ENCODE results near the gene C2.

C2 gene

DNA sequence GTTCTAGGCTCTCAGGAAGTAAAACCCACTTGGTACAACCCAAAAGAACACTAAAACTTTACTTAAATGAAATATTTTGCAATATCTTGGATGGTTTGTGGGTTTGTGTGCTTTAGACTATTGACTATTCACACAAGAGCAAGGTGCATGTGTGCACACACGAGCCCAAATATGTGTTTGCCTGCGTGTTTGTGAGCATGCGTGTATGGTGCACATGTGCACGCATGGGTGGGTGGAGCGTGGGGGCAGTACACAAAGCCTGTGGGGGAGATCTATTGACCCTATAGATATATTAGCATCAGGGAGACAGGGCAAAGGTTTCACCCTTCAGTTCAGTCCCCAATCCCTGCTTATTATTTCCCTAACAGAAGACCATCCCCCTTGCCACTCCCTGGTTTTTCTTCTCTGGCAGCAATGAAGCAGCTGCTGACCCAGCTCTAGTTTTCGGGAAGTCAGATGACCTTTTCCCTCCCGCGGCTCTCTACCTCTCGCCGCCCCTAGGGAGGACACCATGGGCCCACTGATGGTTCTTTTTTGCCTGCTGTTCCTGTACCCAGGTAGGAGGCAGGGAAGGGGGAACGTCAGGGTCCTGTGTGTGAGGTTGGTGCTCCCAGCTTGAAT lies at the start of gene C2:
Gene C2, plus strand, starts transcription at position 476 of the 621 bp plus-strand sequence. Its CDS starts 36 bp downstream, at position 512.
- TF ChIP-seq, protein P1, sequence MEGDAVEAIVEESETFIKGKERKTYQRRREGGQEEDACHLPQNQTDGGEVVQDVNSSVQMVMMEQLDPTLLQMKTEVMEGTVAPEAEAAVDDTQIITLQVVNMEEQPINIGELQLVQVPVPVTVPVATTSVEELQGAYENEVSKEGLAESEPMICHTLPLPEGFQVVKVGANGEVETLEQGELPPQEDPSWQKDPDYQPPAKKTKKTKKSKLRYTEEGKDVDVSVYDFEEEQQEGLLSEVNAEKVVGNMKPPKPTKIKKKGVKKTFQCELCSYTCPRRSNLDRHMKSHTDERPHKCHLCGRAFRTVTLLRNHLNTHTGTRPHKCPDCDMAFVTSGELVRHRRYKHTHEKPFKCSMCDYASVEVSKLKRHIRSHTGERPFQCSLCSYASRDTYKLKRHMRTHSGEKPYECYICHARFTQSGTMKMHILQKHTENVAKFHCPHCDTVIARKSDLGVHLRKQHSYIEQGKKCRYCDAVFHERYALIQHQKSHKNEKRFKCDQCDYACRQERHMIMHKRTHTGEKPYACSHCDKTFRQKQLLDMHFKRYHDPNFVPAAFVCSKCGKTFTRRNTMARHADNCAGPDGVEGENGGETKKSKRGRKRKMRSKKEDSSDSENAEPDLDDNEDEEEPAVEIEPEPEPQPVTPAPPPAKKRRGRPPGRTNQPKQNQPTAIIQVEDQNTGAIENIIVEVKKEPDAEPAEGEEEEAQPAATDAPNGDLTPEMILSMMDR (IDR thresholded peaks at IDR 0.05; ENCODE audit: unreplicated experiment in 3 of 3), result no peak

DNA sequence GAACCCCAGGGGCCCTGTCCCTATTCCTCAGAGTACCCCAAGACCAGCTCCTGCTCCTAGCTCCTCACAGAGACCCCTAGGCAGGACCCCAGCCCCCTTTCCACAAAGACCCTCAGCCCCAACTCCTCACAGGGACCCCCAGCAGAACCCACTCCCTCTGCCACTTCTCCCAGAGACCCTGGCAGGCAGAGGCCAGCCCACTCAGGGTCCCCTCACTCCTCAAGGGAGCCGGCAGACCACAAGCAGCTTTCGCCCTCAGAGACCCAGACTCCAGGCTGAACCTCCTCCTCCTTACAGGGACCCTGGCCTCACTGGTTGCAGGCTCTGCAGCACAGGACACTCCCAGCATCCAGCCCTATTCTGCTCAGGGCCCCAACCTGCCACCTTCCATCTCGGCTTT lies 49.3 kb upstream of the C2 start:
- TF ChIP-seq, protein P1 (IDR thresholded peaks at IDR 0.05; ENCODE audit: unreplicated experiment in 3 of 3), result no peak
- no peaks in the 10 kb centered on the region for H3K4me1 Mint-ChIP-seq

More for the DNA sequence above, at the start of gene C2:
- H3K4me1 Mint-ChIP-seq, result peaks cover 10% of the 10 kb centered on the region
- peak within 1 kb of the TSS in 1 of 3 experiments; percentile 4 for H3K4me3 Mint-ChIP-seq
- H3K27ac Mint-ChIP-seq, result peak within 1 kb of the TSS in 1 of 3 experiments; percentile 51
- H3K36me3 Mint-ChIP-seq (ENCODE audit: low read depth), result no peaks in the 10 kb centered on the region
- no peaks in the 10 kb centered on the region for H3K9me3 Mint-ChIP-seq
- H3K27me3 Mint-ChIP-seq (ENCODE audit: low read depth), result peaks cover 6% of the 10 kb centered on the region

DNA sequence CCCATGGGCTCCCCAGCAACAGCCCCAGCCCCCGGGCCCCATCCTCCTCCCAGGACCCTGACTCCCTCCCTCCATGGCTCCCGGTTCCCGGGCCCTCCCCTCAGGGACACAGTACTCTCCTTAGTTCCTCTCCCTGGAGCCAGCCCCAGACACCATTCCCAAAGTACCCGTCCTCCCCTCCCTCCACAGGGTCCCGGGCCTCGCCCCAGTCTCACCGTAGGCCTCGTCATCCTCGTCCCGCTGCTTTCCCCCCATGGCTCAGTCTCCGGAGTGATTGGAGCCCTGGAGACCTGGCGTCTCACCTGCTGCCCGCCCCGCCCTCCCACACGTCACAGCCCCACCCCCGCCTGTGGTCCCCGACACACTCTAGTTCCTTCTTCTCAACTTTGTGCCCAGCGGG lies 48.8 kb upstream of the C2 start, which contains the start of gene SLC44A4:
Gene SLC44A4, minus strand, starts transcription at position 272 of the 400 bp plus-strand sequence. Its CDS starts 17 bp downstream, at position 255.
- Mint-ChIP-seq H3K4me3 (peak within 1 kb of the TSS; percentile 24 to 74 (median 60)), H3K4me1 (no peaks in the 10 kb centered on the region), H3K9me3 (no peaks in the 10 kb centered on the region), H3K36me3 (ENCODE audit: low read depth) (peaks cover 33% of the 10 kb centered on the region), H3K27ac (peak within 1 kb of the TSS; percentile 58 to 93 (median 88)), H3K27me3 (ENCODE audit: low read depth) (no peaks in the 10 kb centered on the region)
- TF ChIP-seq, protein P1 (IDR thresholded peaks at IDR 0.05; ENCODE audit: unreplicated experiment in 3 of 3), result no peak

More for the DNA sequence above, 49.3 kb upstream of the C2 start:
- peaks cover 33% of the 10 kb centered on the region for H3K36me3 Mint-ChIP-seq (ENCODE audit: low read depth)
- no peaks in the 10 kb centered on the region for H3K9me3 Mint-ChIP-seq
- peak overlapping the region; percentile 24 to 74 (median 60) for H3K4me3 Mint-ChIP-seq
- H3K27ac Mint-ChIP-seq, result peak overlapping the region; percentile 58 to 93 (median 88)
- no peaks in the 10 kb centered on the region for H3K27me3 Mint-ChIP-seq (ENCODE audit: low read depth)

DNA sequence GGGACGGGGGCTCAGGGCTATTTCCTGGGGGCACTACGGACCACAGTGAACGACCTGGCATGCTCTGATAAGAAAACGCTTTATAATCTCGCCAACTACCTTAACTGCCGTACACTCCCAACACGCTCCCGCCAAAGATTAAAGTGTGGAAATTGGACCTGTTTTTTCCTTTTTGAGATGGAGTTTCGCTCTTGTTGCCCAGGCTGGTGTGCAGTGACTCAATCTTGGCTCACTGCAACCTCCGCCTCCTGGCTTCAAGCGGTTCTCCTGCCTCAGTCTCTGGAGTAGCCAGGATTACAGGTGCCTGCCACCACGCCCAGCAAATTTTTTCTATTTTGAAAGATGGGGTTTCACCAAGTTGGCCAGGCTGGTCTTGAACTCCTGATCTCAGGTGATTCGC lies 48.4 kb upstream of the C2 start:
- Mint-ChIP-seq H3K36me3 (ENCODE audit: low read depth) (peaks cover 33% of the 10 kb centered on the region), H3K4me3 (peak overlapping the region in 2 of 3 experiments; percentile 52 to 74), H3K4me1 (no peaks in the 10 kb centered on the region), H3K9me3 (no peaks in the 10 kb centered on the region), H3K27me3 (ENCODE audit: low read depth) (no peaks in the 10 kb centered on the region), H3K27ac (peak overlapping the region in 2 of 3 experiments; percentile 36 to 93)
- TF ChIP-seq, protein P1 (IDR thresholded peaks at IDR 0.05; ENCODE audit: unreplicated experiment in 3 of 3), result no peak

DNA sequence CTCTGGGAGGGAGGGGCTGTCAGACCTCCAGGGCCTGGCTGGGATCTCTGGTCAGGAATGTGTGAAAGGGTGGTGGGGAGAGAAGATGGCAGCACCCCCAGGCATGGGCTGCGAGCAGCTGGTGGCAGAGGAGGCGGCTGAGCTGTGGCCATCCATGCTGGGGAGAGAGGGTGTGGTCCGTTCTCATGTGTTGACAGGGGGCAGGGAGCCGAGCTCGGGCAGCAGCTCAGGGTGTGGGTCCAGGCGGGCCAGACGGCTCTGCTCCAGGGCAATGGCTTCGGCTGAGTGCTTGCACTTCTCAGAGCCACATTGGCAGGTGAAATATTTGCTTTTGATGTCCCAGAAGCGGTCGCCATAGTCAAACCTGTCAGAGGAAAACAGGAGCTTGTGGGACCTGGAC lies 47.6 kb upstream of the C2 start:
- Mint-ChIP-seq H3K4me3 (no peak overlapping the region), H3K27ac (no peak overlapping the region), H3K9me3 (no peaks in the 10 kb centered on the region), H3K4me1 (no peaks in the 10 kb centered on the region), H3K36me3 (ENCODE audit: low read depth) (peaks cover 34% of the 10 kb centered on the region), H3K27me3 (ENCODE audit: low read depth) (no peaks in the 10 kb centered on the region)
- TF ChIP-seq, protein P1 (IDR thresholded peaks at IDR 0.05; ENCODE audit: unreplicated experiment in 3 of 3), result no peak

DNA sequence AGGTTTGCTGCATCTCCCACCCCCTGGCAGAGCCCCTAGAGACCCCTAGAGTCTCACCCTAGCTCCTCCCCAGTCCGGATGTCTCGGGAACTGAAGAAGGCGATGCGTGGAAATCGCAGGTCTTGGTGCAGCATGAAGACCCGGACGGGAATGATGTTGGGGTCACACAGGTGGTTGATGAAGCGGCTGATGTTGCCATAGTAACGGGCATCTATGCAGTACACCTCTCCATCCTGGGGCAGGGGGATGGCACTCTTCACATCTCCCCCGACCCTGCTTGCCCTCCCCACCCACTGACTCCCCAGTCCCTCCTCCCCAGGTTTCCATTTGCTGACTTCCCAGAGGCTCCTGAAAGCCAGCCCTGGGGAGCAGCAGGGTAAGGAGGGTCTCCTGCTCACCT lies 46.9 kb upstream of the C2 start:
- Mint-ChIP-seq H3K27ac (no peak overlapping the region), H3K4me3 (no peak overlapping the region), H3K9me3 (no peaks in the 10 kb centered on the region), H3K4me1 (no peaks in the 10 kb centered on the region), H3K36me3 (ENCODE audit: low read depth) (peaks cover 41% of the 10 kb centered on the region), H3K27me3 (ENCODE audit: low read depth) (no peaks in the 10 kb centered on the region)
- TF ChIP-seq, protein P1 (IDR thresholded peaks at IDR 0.05; ENCODE audit: unreplicated experiment in 3 of 3), result no peak
